RKO (cell line): ENCODE measurements around the gene SLC6A13.
A peak's percentile ranks its signal among the peaks of the same experiment; 100 is the strongest.
"Not testable (repeated sequence)": the region's sequence is repeated elsewhere in the genome, so short reads cannot be mapped to it uniquely, and the experiment has no call there.

Experiments
- DNase-seq: peaks from one replicate; pipeline ENCODE4 v3.0.0-alpha.2; 2016; ENCODE audit warnings: low spot score

SLC6A13 gene

GRCh38 chr12:264269-264668 lies 1.6 kb upstream of the SLC6A13 start:
- DNase-seq: no peak

- DNase-seq: peak; percentile 50
Observed at GRCh38 chr12:263574-263973, 938 bp upstream of the SLC6A13 start.

GRCh38 chr12:262113-262512 lies 523 bp downstream of the SLC6A13 start:
- DNase-seq: no peak

- no peak for DNase-seq
Observed at GRCh38 chr12:257521-258321, 4.9 kb downstream of the SLC6A13 start.

- DNase-seq: no peak
Observed at GRCh38 chr12:256958-257357, 5.7 kb downstream of the SLC6A13 start.

DNA sequence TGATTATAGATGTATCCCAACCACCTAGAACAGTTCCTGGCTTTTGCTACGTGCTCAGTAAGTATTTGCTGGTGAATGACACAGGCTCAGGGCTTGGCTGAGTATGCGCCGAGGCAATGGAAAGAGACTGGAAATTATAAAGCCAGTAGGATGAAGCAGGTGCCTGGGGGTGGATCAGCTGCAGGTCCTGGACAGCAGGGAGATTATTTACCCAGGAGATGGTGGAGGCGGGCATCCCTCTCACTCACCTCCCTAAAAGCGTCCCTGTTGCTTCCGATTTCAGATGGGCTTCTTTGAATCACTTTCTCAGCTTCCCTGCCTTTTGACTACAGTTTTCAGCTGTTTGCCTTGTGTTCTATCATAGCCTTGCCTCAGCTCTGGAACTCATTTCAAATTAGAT lies 6.4 kb downstream of the SLC6A13 start:
- no peak for DNase-seq

DNA sequence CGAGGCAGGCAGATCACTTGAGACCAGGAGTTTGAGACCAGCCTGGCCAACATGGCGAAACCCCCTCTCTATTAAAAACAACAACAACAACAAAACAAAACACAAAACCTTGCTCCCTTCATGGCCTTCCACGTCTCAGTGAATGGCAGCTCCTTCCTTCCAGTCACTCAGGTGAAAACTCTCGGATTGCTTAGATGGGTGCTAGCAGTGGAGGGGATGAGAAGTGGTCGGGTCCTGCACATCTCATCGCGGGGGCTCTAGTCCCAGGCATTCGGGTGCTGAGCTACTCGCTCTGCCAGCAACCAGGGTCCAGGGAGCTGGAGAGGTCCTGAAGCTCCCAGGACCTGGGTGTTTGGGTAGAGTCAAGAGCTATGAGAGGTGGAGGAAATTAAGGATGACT lies 7.7 kb downstream of the SLC6A13 start:
- DNase-seq: no peak

DNA sequence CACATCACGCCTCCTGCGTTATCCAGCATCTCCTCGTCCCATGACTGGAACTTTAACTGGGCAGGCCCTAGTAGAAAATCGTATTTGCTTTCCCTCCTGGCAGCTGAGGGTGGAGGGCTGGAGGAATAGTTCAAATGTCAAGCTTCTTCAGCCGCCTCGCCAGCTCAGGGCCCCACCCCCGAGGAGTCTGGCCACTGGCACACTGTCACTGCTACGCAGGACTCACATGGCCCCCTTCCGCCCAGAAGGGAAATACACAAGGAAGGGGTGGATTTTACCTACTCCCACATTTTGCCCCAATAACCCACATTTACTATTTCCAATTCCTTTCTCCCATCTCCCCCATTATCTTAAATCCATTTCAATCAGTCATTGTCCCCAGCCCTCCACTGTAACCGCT lies 8.6 kb downstream of the SLC6A13 start:
- DNase-seq: no peak

GRCh38 chr12:253116-253831 lies 9.4 kb downstream of the SLC6A13 start:
- DNase-seq: peak; percentile 9

- DNase-seq: no peak
Observed at GRCh38 chr12:252636-253035, 10.0 kb downstream of the SLC6A13 start.

GRCh38 chr12:247271-247670 lies 15.4 kb downstream of the SLC6A13 start:
- DNase-seq: no peak

DNA sequence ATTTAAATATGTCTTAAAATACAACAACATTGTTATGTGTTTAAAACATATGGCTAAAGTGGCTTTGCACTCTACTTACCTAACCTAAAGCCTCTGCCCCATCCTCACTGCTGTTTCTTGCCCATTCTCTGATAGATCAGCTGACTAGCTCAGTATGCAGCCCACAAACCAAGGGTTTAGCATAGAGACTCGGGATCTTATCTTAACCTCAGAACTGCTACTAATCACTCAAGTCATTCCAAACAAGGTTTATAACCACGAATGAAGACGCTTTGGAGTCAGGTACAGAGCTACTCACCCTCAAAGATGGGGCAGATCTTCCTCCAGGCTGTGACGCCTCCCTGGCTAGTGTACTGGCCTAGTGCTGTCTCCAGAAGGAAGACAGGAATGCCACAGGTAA lies 19.3 kb downstream of the SLC6A13 start:
- DNase-seq: no peak

GRCh38 chr12:242496-242895 lies 20.1 kb downstream of the SLC6A13 start:
- no peak for DNase-seq

DNA sequence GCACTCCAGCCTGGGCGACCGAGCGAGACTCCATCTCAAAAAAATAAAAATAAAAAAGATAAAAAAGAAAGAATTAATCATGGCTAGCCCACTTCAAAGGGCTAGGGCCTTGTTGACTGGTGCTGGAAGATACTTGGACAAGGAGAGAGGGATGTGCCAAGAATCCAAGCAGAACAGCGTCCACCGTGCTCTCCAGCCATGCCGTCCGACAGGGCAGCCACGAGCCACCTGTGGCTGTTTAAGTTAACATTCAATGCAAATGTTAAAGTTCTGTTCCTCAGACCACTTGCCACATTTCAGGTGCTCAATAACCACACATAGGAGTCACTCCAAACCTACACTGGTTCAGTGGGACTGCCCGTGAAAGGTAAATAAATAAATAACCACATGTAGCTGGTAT lies 21.4 kb downstream of the SLC6A13 start:
- DNase-seq: no peak

DNA sequence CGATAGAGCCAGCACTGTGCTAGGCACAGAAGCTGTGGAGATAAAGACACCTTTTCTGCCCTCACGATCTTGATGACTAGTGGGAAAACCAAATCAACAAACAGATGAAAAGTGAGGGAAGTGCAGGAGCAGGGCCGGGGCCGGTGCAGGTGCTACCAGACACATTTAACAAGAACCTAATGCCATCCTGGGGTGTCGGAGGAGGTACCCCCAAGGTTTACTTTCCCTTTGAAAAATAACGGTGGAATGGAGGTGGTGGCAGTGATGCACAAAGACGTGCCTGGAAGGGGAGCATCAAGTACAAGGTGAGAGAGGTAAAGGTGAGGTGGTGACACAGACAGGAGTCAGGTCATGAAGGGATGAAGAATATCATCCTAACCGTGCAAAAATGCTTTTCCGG lies 22.1 kb downstream of the SLC6A13 start:
- DNase-seq: no peak

DNA sequence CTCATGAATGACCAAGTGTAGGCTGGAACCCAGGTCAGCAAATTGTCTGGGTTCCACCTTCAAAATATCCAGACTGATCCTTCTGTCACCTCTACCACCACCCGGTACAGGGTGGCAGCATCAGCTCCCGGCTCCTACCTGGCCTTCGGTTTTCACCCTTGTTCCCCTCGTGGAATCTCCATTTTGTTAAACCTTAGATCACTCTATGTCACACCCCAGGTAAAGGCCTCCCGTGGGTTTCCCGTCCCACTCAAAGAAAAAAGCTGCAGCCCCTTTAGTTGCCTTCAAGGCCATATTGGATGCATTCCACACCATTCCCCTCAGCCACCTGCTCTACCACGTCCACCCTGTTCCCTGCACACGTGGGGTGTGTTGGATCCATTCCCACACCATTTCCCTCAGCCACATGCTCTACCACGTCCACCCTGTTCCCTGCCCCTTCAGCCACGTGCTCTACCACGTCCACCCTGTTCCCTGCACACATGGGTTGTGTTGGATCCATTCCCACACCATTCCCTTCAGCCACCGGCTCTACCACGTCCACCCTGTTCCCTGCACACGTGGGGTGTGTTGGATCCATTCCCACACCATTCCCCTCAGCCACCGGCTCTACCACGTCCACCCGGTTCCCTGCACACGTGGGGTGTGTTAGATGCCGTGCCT lies 23.8 kb downstream of the SLC6A13 start:
- DNase-seq: no peak

DNA sequence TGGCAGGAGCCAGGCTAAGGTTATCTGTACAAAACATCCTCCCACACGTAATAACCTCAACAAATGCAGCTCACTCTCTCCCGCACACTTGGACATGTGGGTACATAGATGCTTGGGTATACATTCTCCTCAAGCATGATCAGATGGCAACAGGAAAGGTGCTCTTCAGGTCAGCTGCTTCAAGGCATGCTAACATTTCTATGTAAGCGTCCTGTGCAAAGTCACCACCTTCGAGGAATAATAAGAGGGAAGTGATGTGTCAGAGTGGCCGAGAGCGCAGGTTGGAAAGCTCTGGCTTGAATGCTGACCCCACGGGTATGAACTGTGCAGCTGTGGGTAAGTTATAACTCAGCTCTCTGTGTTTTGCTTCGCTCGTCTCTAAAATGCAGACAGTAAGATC lies 24.5 kb downstream of the SLC6A13 start:
- no peak for DNase-seq

DNA sequence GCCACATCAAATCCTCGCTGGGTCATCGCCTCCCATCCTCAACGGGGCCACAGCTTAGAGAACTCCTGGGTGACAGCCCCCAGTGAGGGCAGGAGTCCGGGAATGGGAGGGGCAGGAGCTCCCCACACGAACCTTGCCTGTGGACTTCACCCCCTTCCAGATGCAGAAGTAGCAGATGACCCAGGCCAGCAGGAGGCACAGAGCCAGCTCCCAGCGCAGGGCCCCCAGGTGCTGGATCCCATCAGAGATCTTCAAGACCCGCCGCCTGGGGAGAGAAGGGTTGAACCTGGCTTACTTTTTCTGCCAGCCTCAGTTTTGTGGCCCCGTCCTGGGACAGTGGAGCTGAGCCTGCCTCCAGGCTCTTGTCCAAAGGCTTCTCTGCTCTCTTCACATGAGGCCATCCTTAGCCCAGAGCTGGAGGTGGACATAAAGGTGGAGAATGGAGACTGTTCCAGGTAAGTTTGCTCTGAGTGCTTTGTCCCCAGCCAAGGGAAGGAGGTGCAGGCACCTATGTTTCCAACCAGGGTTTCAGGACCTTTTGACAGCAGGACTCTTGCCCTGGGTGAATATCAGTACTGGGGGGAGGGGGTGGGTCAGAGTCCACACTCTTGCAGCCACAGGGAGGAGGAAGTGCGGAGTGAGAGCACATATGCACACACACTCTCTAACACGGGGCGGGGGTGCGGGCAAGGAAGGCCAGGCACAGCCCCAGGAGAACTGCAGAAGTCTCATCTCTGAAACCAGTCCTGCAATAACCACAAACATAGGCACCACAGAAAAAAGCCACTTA lies 25.4 kb downstream of the SLC6A13 start:
- DNase-seq: no peak

DNA sequence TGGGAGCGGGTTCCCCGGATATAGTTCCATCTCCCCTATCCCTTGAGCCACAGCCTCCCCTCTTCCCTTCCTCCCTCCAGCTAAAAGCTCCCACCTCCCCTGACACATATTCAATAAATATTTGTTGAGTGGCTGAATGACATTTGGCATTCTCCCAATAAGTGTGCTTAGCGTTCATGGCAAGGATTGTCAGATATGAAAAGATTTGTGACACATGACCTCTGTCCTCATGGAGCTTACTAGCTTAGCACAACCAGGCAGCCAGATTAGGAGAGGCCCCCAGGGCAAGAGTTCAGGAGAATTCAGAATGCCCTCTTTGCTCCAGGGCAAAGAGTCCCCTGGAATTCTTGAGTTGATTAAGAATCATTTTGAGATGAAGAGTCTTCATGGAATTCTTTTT lies 26.2 kb downstream of the SLC6A13 start:
- DNase-seq: no peak

- DNase-seq: not testable (repeated sequence)
Observed at GRCh38 chr12:235967-236366, 26.7 kb downstream of the SLC6A13 start.

DNA sequence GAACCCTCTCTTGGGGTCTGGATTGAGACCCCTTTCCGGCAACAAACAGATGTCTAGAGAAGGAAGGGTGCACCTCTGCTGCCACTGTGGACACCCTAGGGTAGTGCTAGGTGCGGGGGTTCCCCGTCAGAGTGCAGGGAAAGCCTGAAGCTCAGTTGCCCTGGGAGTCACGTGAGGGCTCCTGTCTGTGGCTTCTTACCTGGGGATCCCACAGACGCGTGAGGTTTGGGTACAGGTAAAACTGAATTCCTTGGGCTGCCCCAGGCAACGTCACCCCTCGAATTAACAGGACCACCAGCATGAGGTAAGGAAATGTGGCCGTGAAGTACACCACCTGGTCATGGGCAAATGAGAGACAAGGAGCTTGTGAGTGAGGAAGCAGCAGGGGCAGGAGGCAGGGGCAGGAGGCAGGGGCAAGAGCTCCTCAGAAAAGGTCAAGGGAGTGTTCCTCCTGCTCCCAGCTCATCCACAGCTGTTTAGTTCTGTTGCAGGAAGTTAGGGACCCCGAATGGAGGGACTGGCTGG lies 27.7 kb downstream of the SLC6A13 start:
- DNase-seq: no peak

- DNase-seq: no peak
Observed at GRCh38 chr12:234019-234418, 28.6 kb downstream of the SLC6A13 start.
